Diencephalon (tissue), 1 donor: ENCODE results near the gene GOLT1A. TPM values are rescaled to one million over a fixed set of nuclear protein-coding genes. Genes with fewer than 3 reads are reported as not detected.

Experiments
- total RNA-seq: library from RNA; depleted of rRNA; stranded (reverse); fragments of >200 nt; gene quantifications from one replicate; pipeline ENCODE4 v1.2.3, GENCODE V29; 2014

The GOLT1A gene, protein sequence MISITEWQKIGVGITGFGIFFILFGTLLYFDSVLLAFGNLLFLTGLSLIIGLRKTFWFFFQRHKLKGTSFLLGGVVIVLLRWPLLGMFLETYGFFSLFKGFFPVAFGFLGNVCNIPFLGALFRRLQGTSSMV
- total RNA-seq, result 5.5 TPM

GRCh38 chr1:204213668-204214662, at the start of gene GOLT1A:
Gene GOLT1A (minus strand): TSS chr1:204213988. CDS start chr1:204213906, 82 bp downstream.

DNA sequence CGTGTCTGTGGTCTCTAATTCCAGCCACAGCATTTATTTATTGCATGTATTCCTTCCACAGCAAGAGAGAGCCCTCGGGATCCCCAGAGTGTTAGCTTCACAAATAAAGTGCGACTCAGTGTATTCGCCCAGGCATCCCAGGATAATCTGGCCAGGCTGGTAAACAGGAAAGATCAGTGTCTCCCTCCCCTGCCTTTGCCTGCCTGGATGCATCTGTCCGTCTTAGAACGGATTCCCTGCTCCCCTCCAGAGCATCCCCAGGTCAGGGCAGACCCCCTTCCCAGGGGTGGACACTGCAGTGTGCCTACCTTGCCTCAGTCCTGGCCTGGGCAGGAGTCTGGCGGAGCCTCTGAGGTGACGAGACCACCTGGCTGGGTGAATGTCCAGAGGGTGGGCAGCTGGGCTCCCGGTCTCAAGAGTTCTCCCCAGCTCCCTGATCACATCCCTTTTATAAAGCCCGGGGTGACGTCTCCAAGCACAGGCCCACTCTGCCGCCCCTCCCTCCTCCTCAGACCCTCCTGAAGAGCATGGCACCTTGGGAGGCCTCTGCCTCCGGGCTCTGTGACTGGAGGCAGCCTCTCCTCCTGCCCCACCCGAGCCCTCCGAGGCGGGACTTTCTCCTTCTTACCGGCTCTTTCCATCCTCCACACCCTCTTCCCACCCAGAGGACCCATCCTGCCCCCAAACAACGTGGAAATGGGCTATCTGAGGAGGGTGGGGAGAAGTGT, 17.6 kb downstream of the GOLT1A start, which contains the start of gene KISS1:
Gene KISS1, minus strand, starts transcription at position 424 of the 728 bp plus-strand sequence. CDS start 3,615 bp downstream, outside the sequence.

GRCh38 chr1:204166219-204166618, 47.6 kb downstream of the GOLT1A start, which contains the start of gene REN:
Gene REN (minus strand): TSS chr1:204166337. CDS start chr1:204166293, 44 bp downstream.

DNA sequence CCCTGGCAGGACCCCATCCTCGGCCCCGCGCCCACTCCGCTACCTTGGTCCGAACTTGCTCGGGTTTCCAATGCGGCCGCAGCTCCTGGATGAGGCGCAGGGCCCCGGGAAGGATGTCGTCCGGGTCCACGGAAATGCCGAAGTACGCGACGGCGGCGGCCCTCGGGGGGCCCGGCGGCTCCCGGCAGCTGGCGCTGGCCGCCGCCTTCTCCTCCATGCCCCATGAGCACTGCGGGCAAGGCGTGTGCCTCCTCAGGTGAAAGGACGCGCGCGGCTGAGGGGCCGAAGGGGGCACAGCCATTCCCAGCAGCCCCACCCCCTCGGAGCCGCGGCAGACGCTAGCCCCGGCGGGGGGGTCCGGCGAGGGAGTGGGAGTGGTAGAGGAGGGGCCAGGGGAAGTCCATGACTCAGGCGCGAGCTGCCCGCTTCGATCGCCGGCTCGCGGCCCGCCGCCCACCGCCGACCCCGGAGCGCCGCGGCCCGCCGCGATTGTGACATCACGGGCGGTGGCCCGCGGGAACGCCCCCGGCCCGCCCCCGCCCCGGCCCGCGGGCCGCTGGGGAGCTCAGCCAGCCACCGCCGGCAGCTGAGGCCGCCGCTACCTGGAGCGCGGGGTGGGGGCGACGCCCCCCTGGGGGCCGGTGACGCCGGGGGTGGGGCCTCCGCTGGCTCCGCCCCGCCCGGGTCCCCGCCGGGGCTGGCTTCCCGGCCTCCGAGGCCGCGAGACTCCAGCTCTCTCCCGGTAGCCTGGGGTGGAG, 62.1 kb downstream of the GOLT1A start, which contains the start of gene ETNK2:
Gene ETNK2, minus strand, starts transcription at position 493 of the 758 bp plus-strand sequence. Its CDS starts 192 bp downstream, at position 301.

Other genes starting within 250 kb of the GOLT1A start
- gene SOX13, start 140.9 kb downstream of the GOLT1A start, total RNA-seq, result 6.7 TPM
- gene ETNK2, start 61.9 kb downstream of the GOLT1A start, total RNA-seq, result 69.9 TPM
- gene REN, start 47.7 kb downstream of the GOLT1A start, total RNA-seq, result not detected
- gene KISS1, start 17.5 kb downstream of the GOLT1A start, total RNA-seq, result not detected
- 23.1 TPM for gene PLEKHA6, start 145.9 kb upstream of the GOLT1A start, total RNA-seq
- 44.5 TPM for gene PPP1R15B, start 197.8 kb upstream of the GOLT1A start, total RNA-seq